Measurements from ENCODE around the gene GOLT1A.

Gene GOLT1A

GRCh38 chr1:204198348-204199340 is 15.1 kb downstream of the GOLT1A start:
- no peak overlapping the region for H3K4me3 ChIP-seq (replicated peaks; ENCODE audit: low read depth, low read length)
- peak; percentile 69 for DNase-seq (ENCODE audit: low read depth)
- TF ChIP-seq CTCF (IDR thresholded peaks at IDR 0.05; ENCODE audit: low read length, missing control alignments), result no peak

- no peak for DNase-seq (ENCODE audit: low read depth)
- no peak overlapping the region for H3K4me3 ChIP-seq (replicated peaks; ENCODE audit: low read depth, low read length)
- TF ChIP-seq CTCF (IDR thresholded peaks at IDR 0.05; ENCODE audit: low read length, missing control alignments), result no peak
Observed at GRCh38 chr1:204197068-204197467, 16.7 kb downstream of the GOLT1A start.

GRCh38 chr1:204196068-204196795 is 17.6 kb downstream of the GOLT1A start, which contains the start of gene KISS1:
Gene KISS1 (minus strand): TSS chr1:204196491. CDS start chr1:204192876, 3,615 bp downstream.
- H3K4me3 ChIP-seq (replicated peaks; ENCODE audit: low read depth, low read length), result no peak within 1 kb of the TSS
- DNase-seq (ENCODE audit: low read depth), result no peak
- TF ChIP-seq CTCF (IDR thresholded peaks at IDR 0.05; ENCODE audit: low read length, missing control alignments), result no peak

- no peak for TF ChIP-seq CTCF (IDR thresholded peaks at IDR 0.05; ENCODE audit: low read length, missing control alignments)
Observed at GRCh38 chr1:204194771-204195170, 19.0 kb downstream of the GOLT1A start.

GRCh38 chr1:204194080-204194479 is 19.7 kb downstream of the GOLT1A start:
- no peak for TF ChIP-seq CTCF (IDR thresholded peaks at IDR 0.05; ENCODE audit: low read length, missing control alignments)
- no peak overlapping the region for H3K4me3 ChIP-seq (replicated peaks; ENCODE audit: low read depth, low read length)
- no peak for DNase-seq (ENCODE audit: low read depth)

More at GRCh38 chr1:204194771-204195170, 19.0 kb downstream of the GOLT1A start:
- no peak overlapping the region for H3K4me3 ChIP-seq (replicated peaks; ENCODE audit: low read depth, low read length)
- no peak for DNase-seq (ENCODE audit: low read depth)

- DNase-seq (ENCODE audit: low read depth), result no peak
- no peak for TF ChIP-seq CTCF (IDR thresholded peaks at IDR 0.05; ENCODE audit: low read length, missing control alignments)
- H3K4me3 ChIP-seq (replicated peaks; ENCODE audit: low read depth, low read length), result no peak overlapping the region
Observed at GRCh38 chr1:204192589-204193352, 21.0 kb downstream of the GOLT1A start.

All from fibroblast of pulmonary artery (primary cell).